Astrocyte (in vitro differentiated cells and primary cell): ENCODE results near the gene LIPI. TPM values are rescaled to one million over a fixed set of nuclear protein-coding genes. Genes with fewer than 3 reads are reported as not detected.

ENCODE experiments used
- DNase-seq: peaks from one replicate; pipeline ENCODE4 v3.0.0-alpha.2; 2010; ENCODE audit warnings: low read depth
- FAIRE-seq: peaks from 2 replicates; lab custom pipeline; 2011; peaks lifted over from hg19 to GRCh38; lab: Jason Lieb, UNC
- H2AFZ ChIP-seq: 2 replicates; pipeline ENCODE4 v1.6.0; 2012; ENCODE audit warnings: low read depth, low read length, inconsistent platforms
- H3K27ac ChIP-seq: 2 replicates; pipeline ENCODE4 v1.5.1; 2011; ENCODE audit warnings: low read depth, low read length, inconsistent platforms
- H3K27me3 ChIP-seq: 2 replicates; pipeline ENCODE4 v1.6.0; 2011; ENCODE audit warnings: low read length, inconsistent platforms; ENCODE audit not compliant: insufficient read depth
- H3K36me3 ChIP-seq: 2 replicates; pipeline ENCODE4 v1.5.1; 2011; ENCODE audit warnings: low read length, inconsistent platforms; ENCODE audit not compliant: insufficient read depth
- H3K4me1 ChIP-seq: 2 replicates; pipeline ENCODE4 v1.5.1; 2011; ENCODE audit warnings: low read length, inconsistent platforms; ENCODE audit not compliant: insufficient read depth
- H3K4me2 ChIP-seq: 2 replicates; pipeline ENCODE4 v1.6.0; 2012; ENCODE audit warnings: low read length, inconsistent platforms
- H3K4me3 ChIP-seq: 2 replicates; pipeline ENCODE4 v1.5.1; 2011; ENCODE audit warnings: low read depth, mild to moderate bottlenecking, low read length, inconsistent platforms; ENCODE audit not compliant: insufficient read depth
- H3K79me2 ChIP-seq: 2 replicates; pipeline ENCODE4 v1.6.0; 2012; ENCODE audit warnings: mild to moderate bottlenecking, low read length, inconsistent platforms; ENCODE audit not compliant: insufficient read depth
- H3K9ac ChIP-seq: 2 replicates; pipeline ENCODE4 v1.6.0; 2012; ENCODE audit warnings: mild to moderate bottlenecking, low read length, inconsistent platforms
- H3K9me3 ChIP-seq: 2 replicates; pipeline ENCODE4 v1.5.1; 2012; ENCODE audit warnings: low read depth, mild to moderate bottlenecking, low read length, inconsistent platforms; ENCODE audit not compliant: insufficient read depth
- H4K20me1 ChIP-seq: 2 replicates; pipeline ENCODE4 v1.6.0; 2012; ENCODE audit warnings: low read length, inconsistent platforms; ENCODE audit not compliant: insufficient read depth
- H3K27ac Mint-ChIP-seq: one replicate; pipeline ENCODE4 v1.8.0; 2021; ENCODE audit warnings: mild to moderate bottlenecking, mixed read lengths; ENCODE audit not compliant: unreplicated experiment
- H3K27me3 Mint-ChIP-seq: one replicate; pipeline ENCODE4 v1.8.0; 2021; ENCODE audit warnings: low read depth, mixed read lengths; ENCODE audit not compliant: unreplicated experiment
- H3K36me3 Mint-ChIP-seq: one replicate; pipeline ENCODE4 v1.8.0; 2021; ENCODE audit warnings: low read depth, mixed read lengths; ENCODE audit not compliant: unreplicated experiment
- H3K4me1 Mint-ChIP-seq: one replicate; pipeline ENCODE4 v1.8.0; 2021; ENCODE audit warnings: low read depth, mixed read lengths; ENCODE audit not compliant: unreplicated experiment
- H3K4me3 Mint-ChIP-seq: one replicate; pipeline ENCODE4 v1.8.0; 2021; ENCODE audit warnings: mild to moderate bottlenecking, moderate library complexity, mixed read lengths; ENCODE audit not compliant: unreplicated experiment
- H3K9me3 Mint-ChIP-seq: one replicate; pipeline ENCODE4 v1.8.0; 2021; ENCODE audit warnings: mild to moderate bottlenecking, mixed read lengths; ENCODE audit not compliant: unreplicated experiment
- EZH2 ChIP-seq: IDR thresholded peaks from 2 replicates; pipeline ENCODE4 v1.6.1; 2012; ENCODE audit warnings: mild to moderate bottlenecking, low read length, inconsistent platforms; ENCODE audit not compliant: insufficient read depth
- total RNA-seq: library from RNA; stranded (reverse); gene quantifications from 2 replicates; pipeline ENCODE4 v1.2.1, GENCODE V29; 2021
- TF ChIP-seq, protein P1 (sequence below): IDR thresholded peaks from 2 replicates; pipeline ENCODE4 v1.5.1; 2011; ENCODE audit warnings: low read depth, mild to moderate bottlenecking, inconsistent platforms, low read length, moderate library complexity; ENCODE audit not compliant: insufficient read depth

Gene LIPI
- total RNA-seq, 1 donor from 2014 or later: not detected

DNA sequence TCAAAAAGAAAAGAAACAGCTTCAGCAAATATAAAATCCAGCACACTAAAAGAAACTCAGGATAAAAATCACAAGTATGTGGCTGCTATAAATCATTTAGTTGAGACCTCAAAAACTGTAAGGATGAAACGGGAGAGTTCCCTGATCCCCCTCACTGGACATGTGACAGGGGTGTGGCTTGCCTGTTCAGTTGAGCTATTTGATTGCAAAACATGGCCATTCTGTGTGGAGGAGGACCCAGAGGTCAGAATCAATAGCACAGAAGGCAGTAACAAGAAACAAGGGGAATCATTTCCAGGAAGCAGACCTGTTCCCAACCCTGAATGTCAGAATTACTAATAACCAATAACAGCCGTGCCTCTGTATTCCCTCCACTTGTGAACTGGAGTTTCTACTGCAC is 33.1 kb upstream of the LIPI start:
- no peak for FAIRE-seq
- no peak for TF ChIP-seq EZH2
- TF ChIP-seq, protein P1, sequence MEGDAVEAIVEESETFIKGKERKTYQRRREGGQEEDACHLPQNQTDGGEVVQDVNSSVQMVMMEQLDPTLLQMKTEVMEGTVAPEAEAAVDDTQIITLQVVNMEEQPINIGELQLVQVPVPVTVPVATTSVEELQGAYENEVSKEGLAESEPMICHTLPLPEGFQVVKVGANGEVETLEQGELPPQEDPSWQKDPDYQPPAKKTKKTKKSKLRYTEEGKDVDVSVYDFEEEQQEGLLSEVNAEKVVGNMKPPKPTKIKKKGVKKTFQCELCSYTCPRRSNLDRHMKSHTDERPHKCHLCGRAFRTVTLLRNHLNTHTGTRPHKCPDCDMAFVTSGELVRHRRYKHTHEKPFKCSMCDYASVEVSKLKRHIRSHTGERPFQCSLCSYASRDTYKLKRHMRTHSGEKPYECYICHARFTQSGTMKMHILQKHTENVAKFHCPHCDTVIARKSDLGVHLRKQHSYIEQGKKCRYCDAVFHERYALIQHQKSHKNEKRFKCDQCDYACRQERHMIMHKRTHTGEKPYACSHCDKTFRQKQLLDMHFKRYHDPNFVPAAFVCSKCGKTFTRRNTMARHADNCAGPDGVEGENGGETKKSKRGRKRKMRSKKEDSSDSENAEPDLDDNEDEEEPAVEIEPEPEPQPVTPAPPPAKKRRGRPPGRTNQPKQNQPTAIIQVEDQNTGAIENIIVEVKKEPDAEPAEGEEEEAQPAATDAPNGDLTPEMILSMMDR: no peak

GRCh38 chr21:14243461-14243860 is 32.7 kb upstream of the LIPI start:
- H3K36me3 Mint-ChIP-seq: no peaks in the 10 kb centered on the region
- Histone ChIP-seq H3K36me3 (no peaks in the 10 kb centered on the region), H3K4me3 (no peak overlapping the region), H4K20me1 (no peaks in the 10 kb centered on the region), H3K79me2 (no peaks in the 10 kb centered on the region), H3K9me3 (no peaks in the 10 kb centered on the region), H2AFZ (no peak overlapping the region), H3K4me1 (no peaks in the 10 kb centered on the region), H3K27me3 (no peaks in the 10 kb centered on the region), H3K4me2 (no peak overlapping the region), H3K27ac (no peak overlapping the region), H3K9ac (no peak overlapping the region)
- TF ChIP-seq, protein P1: no peak
- no peak for TF ChIP-seq EZH2
- no peaks in the 10 kb centered on the region for H3K27me3 Mint-ChIP-seq
- no peaks in the 10 kb centered on the region for H3K4me1 Mint-ChIP-seq
- H3K4me3 Mint-ChIP-seq: no peak overlapping the region
- FAIRE-seq (no peak), DNase-seq (no peak)
- no peaks in the 10 kb centered on the region for H3K9me3 Mint-ChIP-seq
- H3K27ac Mint-ChIP-seq: no peak overlapping the region

More for the DNA sequence above, 33.1 kb upstream of the LIPI start:
- Histone ChIP-seq H3K27me3 (no peaks in the 10 kb centered on the region), H3K4me1 (no peaks in the 10 kb centered on the region), H3K4me2 (no peak overlapping the region), H4K20me1 (no peaks in the 10 kb centered on the region), H3K79me2 (no peaks in the 10 kb centered on the region), H3K4me3 (no peak overlapping the region), H2AFZ (no peak overlapping the region), H3K36me3 (no peaks in the 10 kb centered on the region), H3K9me3 (no peaks in the 10 kb centered on the region), H3K9ac (no peak overlapping the region), H3K27ac (no peak overlapping the region)
- Mint-ChIP-seq H3K9me3 (no peaks in the 10 kb centered on the region), H3K27ac (no peak overlapping the region), H3K4me1 (no peaks in the 10 kb centered on the region), H3K36me3 (no peaks in the 10 kb centered on the region), H3K27me3 (no peaks in the 10 kb centered on the region), H3K4me3 (no peak overlapping the region)
- no peak for DNase-seq

- Mint-ChIP-seq H3K4me3 (no peak overlapping the region), H3K9me3 (no peaks in the 10 kb centered on the region), H3K36me3 (no peaks in the 10 kb centered on the region), H3K4me1 (no peaks in the 10 kb centered on the region), H3K27ac (no peak overlapping the region), H3K27me3 (no peaks in the 10 kb centered on the region)
- FAIRE-seq (no peak), DNase-seq (no peak)
- Histone ChIP-seq H3K4me3 (no peak overlapping the region), H3K27ac (no peak overlapping the region), H3K4me2 (no peak overlapping the region), H3K9ac (no peak overlapping the region), H3K4me1 (no peaks in the 10 kb centered on the region), H4K20me1 (no peaks in the 10 kb centered on the region), H3K9me3 (no peaks in the 10 kb centered on the region), H3K36me3 (no peaks in the 10 kb centered on the region), H3K27me3 (no peaks in the 10 kb centered on the region), H3K79me2 (no peaks in the 10 kb centered on the region), H2AFZ (no peak overlapping the region)
- TF ChIP-seq EZH2: no peak
- TF ChIP-seq, protein P1: no peak
Observed at GRCh38 chr21:14241297-14241696, 30.5 kb upstream of the LIPI start.
